Effector memory CD4-positive, alpha-beta T cell (primary cell): ENCODE data around the gene EIF4G3.
"Not testable (repeated sequence)": the region's sequence is repeated elsewhere in the genome, so short reads cannot be mapped to it uniquely, and the experiment has no call there.

Experiments
- DNase-seq, 3 donors: peaks; one replicate each; pipeline ENCODE4 v3.0.0-alpha.2; 2020
- H3K27ac ChIP-seq: 2 replicates; pipeline ENCODE4 v1.7.0; 2013; ENCODE audit warnings: mild to moderate bottlenecking, low read length, moderate library complexity; ENCODE audit not compliant: insufficient read depth, poor library complexity, severe bottlenecking
- H3K27me3 ChIP-seq: replicated peaks from 2 replicates; pipeline ENCODE4 v1.7.0; 2013; ENCODE audit warnings: mild to moderate bottlenecking, low read length; ENCODE audit not compliant: insufficient read depth, control insufficient read depth, poor library complexity, severe bottlenecking
- H3K36me3 ChIP-seq: 2 replicates; pipeline ENCODE4 v1.7.0; 2013; ENCODE audit warnings: mild to moderate bottlenecking, low read length, moderate library complexity; ENCODE audit not compliant: control insufficient read depth, insufficient read depth
- H3K4me1 ChIP-seq: 2 replicates; pipeline ENCODE4 v1.7.0; 2013; ENCODE audit warnings: low read length, mild to moderate bottlenecking; ENCODE audit not compliant: control insufficient read depth, insufficient read depth, poor library complexity, severe bottlenecking
- H3K4me3 ChIP-seq: 2 replicates; pipeline ENCODE4 v1.7.0; 2013; ENCODE audit warnings: low read length, low read depth, mild to moderate bottlenecking; ENCODE audit not compliant: insufficient read depth, poor library complexity, severe bottlenecking
- H3K9me3 ChIP-seq: 2 replicates; pipeline ENCODE4 v1.7.0; 2013; ENCODE audit warnings: mild to moderate bottlenecking, low read length, moderate library complexity; ENCODE audit not compliant: control insufficient read depth

EIF4G3 gene

GRCh38 chr1:21097729-21098128 lies 79.0 kb downstream of the EIF4G3 start:
- H3K36me3 ChIP-seq: no peaks in the 10 kb centered on the region
- H3K27ac ChIP-seq: no peak overlapping the region
- H3K9me3 ChIP-seq: no peaks in the 10 kb centered on the region
- H3K4me1 ChIP-seq: no peaks in the 10 kb centered on the region
- H3K4me3 ChIP-seq: no peak overlapping the region
- no peaks in the 10 kb centered on the region for H3K27me3 ChIP-seq
- no peak for DNase-seq

DNA sequence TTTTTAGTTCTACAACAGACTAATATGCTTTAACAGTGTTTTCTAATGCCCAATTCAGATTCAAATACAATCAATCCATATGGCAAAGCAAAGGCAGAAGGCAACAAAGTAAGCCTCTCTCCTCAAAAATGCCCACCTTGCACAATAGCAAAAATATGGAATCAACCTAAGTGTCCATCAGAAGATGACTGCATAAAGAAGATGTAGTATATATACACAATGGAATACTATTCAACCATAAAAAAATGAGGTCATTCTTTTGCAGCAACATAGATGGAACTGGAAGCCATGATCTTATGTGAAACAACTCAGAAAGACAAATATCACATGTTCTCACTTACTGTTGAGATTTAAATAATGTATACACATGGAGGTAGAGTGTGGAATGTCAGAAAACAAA lies 80.7 kb downstream of the EIF4G3 start:
- Histone ChIP-seq H3K4me3 (no peak overlapping the region), H3K36me3 (no peaks in the 10 kb centered on the region), H3K4me1 (no peaks in the 10 kb centered on the region), H3K27me3 (no peaks in the 10 kb centered on the region), H3K27ac (no peak overlapping the region), H3K9me3 (no peaks in the 10 kb centered on the region)
- no peak for DNase-seq

DNA sequence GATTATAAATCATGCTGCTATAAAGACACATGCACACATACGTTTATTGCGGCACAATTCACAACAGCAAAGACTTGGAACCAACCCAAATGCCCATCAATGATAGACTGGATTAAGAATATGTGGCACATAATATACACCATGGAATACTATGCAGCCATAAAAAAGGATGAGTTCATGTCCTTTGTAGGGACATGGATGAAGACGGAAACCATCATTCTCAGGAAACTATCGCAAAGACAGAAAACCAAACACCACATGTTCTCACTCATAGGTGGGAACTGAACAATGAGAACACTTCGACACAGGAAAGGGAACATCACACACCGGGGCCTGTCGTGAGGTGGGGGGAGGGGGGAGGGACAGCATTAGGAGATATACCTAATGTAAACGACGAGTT lies 82.4 kb downstream of the EIF4G3 start:
- H3K27ac ChIP-seq, H3K27me3 ChIP-seq, H3K4me3 ChIP-seq, H3K36me3 ChIP-seq, H3K4me1 ChIP-seq, DNase-seq, H3K9me3 ChIP-seq: not testable (repeated sequence)

DNA sequence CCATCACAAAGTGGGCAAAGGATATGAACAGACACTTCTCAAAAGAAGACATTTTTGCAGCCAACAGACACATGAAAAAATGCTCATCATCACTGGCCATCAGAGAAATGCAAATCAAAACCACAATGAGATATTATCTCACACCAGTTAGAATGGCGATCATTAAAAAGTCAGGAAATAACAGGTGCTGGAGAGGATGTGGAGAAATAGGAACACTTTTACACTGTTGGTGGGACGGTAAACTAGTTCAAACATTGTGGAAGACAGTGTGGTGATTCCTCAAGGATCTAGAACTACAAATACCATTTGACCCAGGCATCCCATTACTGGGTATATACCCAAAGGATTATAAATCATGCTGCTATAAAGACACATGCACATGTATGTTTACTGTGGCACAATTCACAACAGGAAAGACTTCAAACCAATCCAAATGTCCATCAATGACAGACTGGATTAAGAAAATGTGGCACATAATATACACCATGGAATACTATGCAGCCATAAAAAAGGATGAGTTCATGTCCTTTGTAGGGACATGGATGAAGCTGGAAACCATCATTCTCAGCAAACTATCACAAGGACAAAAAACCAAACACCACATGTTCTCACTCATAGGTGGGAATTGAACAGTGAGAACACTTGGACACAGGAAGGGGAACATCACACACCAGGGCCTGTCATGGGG lies 83.3 kb downstream of the EIF4G3 start:
- DNase-seq, H3K36me3 ChIP-seq, H3K4me3 ChIP-seq, H3K9me3 ChIP-seq, H3K27me3 ChIP-seq, H3K27ac ChIP-seq, H3K4me1 ChIP-seq: not testable (repeated sequence)

DNA sequence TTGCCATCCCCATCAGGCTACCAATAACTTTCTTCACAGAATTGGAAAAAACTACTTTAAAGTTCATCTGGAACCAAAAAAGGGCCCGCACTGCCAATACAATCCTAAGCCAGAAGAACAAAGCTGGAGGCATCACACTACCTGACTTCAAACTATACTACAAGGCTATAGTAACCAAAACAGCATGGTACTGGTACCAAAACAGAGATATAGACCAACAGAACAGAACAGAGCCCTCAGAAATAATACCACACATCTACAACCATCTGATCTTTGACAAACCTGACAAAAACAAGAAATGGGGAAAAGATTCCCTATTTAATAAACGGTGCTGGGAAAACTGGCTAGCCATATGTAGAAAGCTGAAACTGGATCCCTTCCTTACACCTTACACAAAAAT lies 84.2 kb downstream of the EIF4G3 start:
- not testable (repeated sequence) for H3K36me3 ChIP-seq, H3K4me1 ChIP-seq, DNase-seq, H3K27me3 ChIP-seq, H3K27ac ChIP-seq, H3K9me3 ChIP-seq, H3K4me3 ChIP-seq

- not testable (repeated sequence) for H3K27ac ChIP-seq, H3K4me1 ChIP-seq, H3K9me3 ChIP-seq, DNase-seq, H3K36me3 ChIP-seq, H3K4me3 ChIP-seq, H3K27me3 ChIP-seq
Observed at GRCh38 chr1:21091053-21091690, 85.5 kb downstream of the EIF4G3 start.

DNA sequence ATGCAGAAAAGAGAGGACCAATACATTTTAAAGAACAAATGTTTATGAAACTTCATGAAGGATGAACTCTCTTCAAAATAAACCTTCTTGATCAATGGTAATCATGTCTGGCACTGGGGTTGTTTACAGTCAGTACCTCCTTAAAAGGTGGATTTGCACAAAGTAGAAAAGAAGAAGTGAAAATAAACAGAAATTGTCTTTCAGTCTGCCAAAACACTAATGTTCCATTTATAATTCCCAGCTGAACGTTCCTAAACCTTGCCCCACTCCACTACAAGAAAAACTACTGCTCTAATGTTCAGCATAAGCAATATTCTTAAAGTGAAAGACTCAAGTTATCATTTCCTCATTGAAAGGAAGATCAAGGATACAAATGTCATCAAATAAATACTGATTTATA lies 86.2 kb downstream of the EIF4G3 start:
- no peaks in the 10 kb centered on the region for H3K27me3 ChIP-seq
- no peak overlapping the region for H3K4me3 ChIP-seq
- H3K9me3 ChIP-seq: no peaks in the 10 kb centered on the region
- H3K36me3 ChIP-seq: no peaks in the 10 kb centered on the region
- no peak for DNase-seq
- H3K27ac ChIP-seq: no peak overlapping the region
- H3K4me1 ChIP-seq: no peaks in the 10 kb centered on the region

- no peaks in the 10 kb centered on the region for H3K27me3 ChIP-seq
- no peaks in the 10 kb centered on the region for H3K9me3 ChIP-seq
- no peak for DNase-seq
- H3K4me3 ChIP-seq: no peak overlapping the region
- no peaks in the 10 kb centered on the region for H3K36me3 ChIP-seq
- H3K27ac ChIP-seq: no peak overlapping the region
- no peaks in the 10 kb centered on the region for H3K4me1 ChIP-seq
Observed at GRCh38 chr1:21089731-21090130, 87.0 kb downstream of the EIF4G3 start.

DNA sequence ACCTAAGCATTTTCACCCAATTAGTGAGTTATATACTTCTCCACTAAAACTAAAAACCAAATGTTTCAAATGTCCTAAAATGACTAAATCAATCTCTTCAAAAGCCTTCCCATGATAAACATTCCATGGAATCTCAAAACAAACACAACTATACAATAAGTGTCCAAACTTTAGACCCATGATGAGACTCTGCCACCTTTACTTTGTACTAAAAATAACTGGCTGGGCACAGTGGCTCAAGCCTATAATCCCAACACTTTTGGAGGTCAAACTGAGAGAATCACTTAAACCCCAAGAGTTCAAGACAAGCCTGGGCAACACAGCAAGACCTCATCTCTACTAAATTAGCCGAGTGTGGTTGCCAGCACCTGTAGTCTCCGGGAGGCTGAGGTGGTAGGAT lies 87.4 kb downstream of the EIF4G3 start:
- Histone ChIP-seq H3K27ac (no peak overlapping the region), H3K27me3 (no peaks in the 10 kb centered on the region), H3K9me3 (no peaks in the 10 kb centered on the region), H3K4me3 (no peak overlapping the region), H3K4me1 (no peaks in the 10 kb centered on the region), H3K36me3 (no peaks in the 10 kb centered on the region)
- no peak for DNase-seq

GRCh38 chr1:21084111-21084810 lies 92.4 kb downstream of the EIF4G3 start:
- no peaks in the 10 kb centered on the region for H3K4me1 ChIP-seq
- H3K36me3 ChIP-seq: no peaks in the 10 kb centered on the region
- no peak for DNase-seq
- no peaks in the 10 kb centered on the region for H3K9me3 ChIP-seq
- no peak overlapping the region for H3K4me3 ChIP-seq
- no peaks in the 10 kb centered on the region for H3K27me3 ChIP-seq
- H3K27ac ChIP-seq: no peak overlapping the region
